Measurements from ENCODE around the gene KIF3A. TPM values are rescaled to one million over a fixed set of nuclear protein-coding genes. Genes with fewer than 3 reads are reported as not detected.

KIF3A gene
- total RNA-seq, 1 experiment from 2014 or later, result 3.6 TPM

Other genes with a start within 250 kb of the KIF3A start
- gene IRF1, start 246.8 kb downstream of the KIF3A start, total RNA-seq (2014; rRNA removed; shearing (Covaris generic)), result 6.3 and 13.6 TPM in 2 replicates
- not detected in 2 replicates for gene IL5, start 194.0 kb downstream of the KIF3A start, total RNA-seq (2014; rRNA removed; shearing (Covaris generic))
- 10.8 and 12.1 TPM in 2 replicates for gene RAD50, start 180.6 kb downstream of the KIF3A start, total RNA-seq (2014; rRNA removed; shearing (Covaris generic))
- not detected in 2 replicates for gene IL13, start 79.4 kb downstream of the KIF3A start, total RNA-seq (2014; rRNA removed; shearing (Covaris generic))
- gene IL4, start 63.6 kb downstream of the KIF3A start, total RNA-seq (2014; rRNA removed; shearing (Covaris generic)), result not detected in 2 replicates
- gene CCNI2, start 9.9 kb upstream of the KIF3A start, total RNA-seq (2014; rRNA removed; shearing (Covaris generic)), result not detected in 2 replicates
- 41.6 and 50.9 TPM in 2 replicates for gene SEPTIN8, start 39.7 kb upstream of the KIF3A start, total RNA-seq (2014; rRNA removed; shearing (Covaris generic))
- not detected in 2 replicates for gene SOWAHA, start 75.8 kb upstream of the KIF3A start, total RNA-seq (2014; rRNA removed; shearing (Covaris generic))
- gene SHROOM1, start 93.1 kb upstream of the KIF3A start, total RNA-seq (2014; rRNA removed; shearing (Covaris generic)), result 9.3 and 10.3 TPM in 2 replicates
- gene GDF9, start 128.9 kb upstream of the KIF3A start, total RNA-seq (2014; rRNA removed; shearing (Covaris generic)), result 0.21 TPM in 1 of 2 replicates, not detected in the other
- 201 and 373 TPM in 2 replicates for gene UQCRQ, start 129.1 kb upstream of the KIF3A start, total RNA-seq (2014; rRNA removed; shearing (Covaris generic))
- 0.21 and 0.77 TPM in 2 replicates for gene LEAP2, start 136.1 kb upstream of the KIF3A start, total RNA-seq (2014; rRNA removed; shearing (Covaris generic))
- 20.0 and 26.7 TPM in 2 replicates for gene AFF4, start 226.1 kb upstream of the KIF3A start, total RNA-seq (2014; rRNA removed; shearing (Covaris generic))